HEK293 (cell line): ENCODE results near the gene LDLRAD4.

ENCODE experiments used
- CTCF ChIA-PET: fragments of 350-600 bp; formaldehyde crosslinking; extraction: SDS; loops from one replicate; lab custom pipeline; 2021; ENCODE audit warnings: antibody characterized with exemption; lab: Yijun Ruan, JAX
- POLR2A ChIA-PET: fragments of 300-600 bp; formaldehyde crosslinking; extraction: SDS; loops from one replicate; lab custom pipeline; 2020; ENCODE audit warnings: antibody characterized with exemption, inconsistent platforms; lab: Yijun Ruan, JAX
- H3K27ac ChIP-seq: fragments of 200-500 bp; sonication (Bioruptor generic); 2 replicates; pipeline ENCODE4 v1.5.1; 2014; ENCODE audit warnings: low read depth, low read length, control low read depth, inconsistent platforms; ENCODE audit errors: extremely low read depth
- H3K36me3 ChIP-seq, 2 experiments: fragments of 200-500 bp in 1 of 2; sonication (Bioruptor generic) in 1 of 2; 1 replicate in 1 of 2; 2 replicates in 1 of 2; pipeline ENCODE4 v1.5.1; 2014 to 2017; ENCODE audit warnings: inconsistent platforms in 2 of 2, low read length in 2 of 2; ENCODE audit not compliant: control insufficient read depth in 2 of 2, insufficient read depth in 1 of 2
- H3K4me1 ChIP-seq: fragments of 200-500 bp; sonication (Bioruptor generic); 2 replicates; pipeline ENCODE4 v1.5.1; 2014; ENCODE audit warnings: mild to moderate bottlenecking, low read length, inconsistent platforms; ENCODE audit not compliant: control insufficient read depth, insufficient read depth
- H3K4me3 ChIP-seq: 2 replicates; pipeline ENCODE4 v1.5.1; 2011; ENCODE audit warnings: low read depth, mild to moderate bottlenecking, control low read depth, low read length, moderate library complexity
- H3K9me3 ChIP-seq: fragments of 200-500 bp; sonication (Bioruptor generic); 2 replicates; pipeline ENCODE4 v1.5.1; 2014; ENCODE audit warnings: low read depth, low read length, inconsistent platforms; ENCODE audit not compliant: control insufficient read depth, insufficient read depth
- OSR2 ChIP-seq: fragments of 450-650 bp; formaldehyde crosslinking; IDR thresholded peaks from 2 replicates; pipeline ENCODE4 v1.5.1; 2016; ENCODE audit warnings: missing biosample characterization, missing genetic modification characterization
- YY2 ChIP-seq: fragments of 450-650 bp; formaldehyde crosslinking; IDR thresholded peaks from 2 replicates; pipeline ENCODE4 v1.5.1; 2016; ENCODE audit warnings: missing biosample characterization, missing genetic modification characterization
- ZBTB10 ChIP-seq: fragments of 450-650 bp; formaldehyde crosslinking; IDR thresholded peaks from 2 replicates; pipeline ENCODE4 v1.5.1; 2016; ENCODE audit warnings: missing biosample characterization, missing genetic modification characterization
- ZBTB20 ChIP-seq: fragments of 450-650 bp; formaldehyde crosslinking; IDR thresholded peaks from 2 replicates; pipeline ENCODE4 v1.5.1; 2016; ENCODE audit warnings: missing biosample characterization, missing genetic modification characterization
- ZBTB6 ChIP-seq: fragments of 450-650 bp; formaldehyde crosslinking; IDR thresholded peaks from 2 replicates; pipeline ENCODE4 v1.5.1; 2017; ENCODE audit warnings: missing biosample characterization, missing genetic modification characterization
- ZFP69B ChIP-seq: fragments of 450-650 bp; formaldehyde crosslinking; IDR thresholded peaks from 2 replicates; pipeline ENCODE4 v1.5.1; 2016; ENCODE audit warnings: missing biosample characterization, missing genetic modification characterization
- ZNF19 ChIP-seq: fragments of 450-650 bp; formaldehyde crosslinking; IDR thresholded peaks from 2 replicates; pipeline ENCODE4; 2016; ENCODE audit warnings: missing biosample characterization, missing genetic modification characterization, low read depth
- ZNF202 ChIP-seq: fragments of 450-650 bp; formaldehyde crosslinking; IDR thresholded peaks from 2 replicates; pipeline ENCODE4 v1.5.1; 2016; ENCODE audit warnings: missing biosample characterization, missing genetic modification characterization, borderline replicate concordance
- ZNF24 ChIP-seq: fragments of 450-650 bp; formaldehyde crosslinking; IDR thresholded peaks from 2 replicates; pipeline ENCODE4 v1.5.1; 2016; ENCODE audit warnings: missing biosample characterization, missing genetic modification characterization
- ZNF423 ChIP-seq: fragments of 450-650 bp; formaldehyde crosslinking; IDR thresholded peaks from 2 replicates; pipeline ENCODE4 v1.5.1; 2016; ENCODE audit warnings: missing biosample characterization, missing genetic modification characterization
- ZNF518A ChIP-seq: fragments of 450-650 bp; formaldehyde crosslinking; conservative IDR thresholded peaks from 2 replicates; pipeline ENCODE4 v1.5.1; 2016; ENCODE audit warnings: low read depth, missing biosample characterization, missing genetic modification characterization
- ZNF555 ChIP-seq: fragments of 450-650 bp; formaldehyde crosslinking; conservative IDR thresholded peaks from 2 replicates; pipeline ENCODE4 v1.5.1; 2017; ENCODE audit warnings: missing biosample characterization, mild to moderate bottlenecking, missing genetic modification characterization, inconsistent platforms
- ZNF701 ChIP-seq: fragments of 450-650 bp; formaldehyde crosslinking; IDR thresholded peaks from 2 replicates; pipeline ENCODE4 v1.5.1; 2016; ENCODE audit warnings: missing biosample characterization, missing genetic modification characterization
- ZNF704 ChIP-seq: fragments of 450-650 bp; formaldehyde crosslinking; IDR thresholded peaks from 2 replicates; pipeline ENCODE4 v1.5.1; 2016; ENCODE audit warnings: missing biosample characterization, missing genetic modification characterization
- ZNF76 ChIP-seq: fragments of 450-650 bp; formaldehyde crosslinking; IDR thresholded peaks from 2 replicates; pipeline ENCODE4; 2016; ENCODE audit warnings: low read depth, missing biosample characterization, missing genetic modification characterization, borderline replicate concordance
- ZNF785 ChIP-seq: fragments of 450-650 bp; formaldehyde crosslinking; IDR thresholded peaks from 2 replicates; pipeline ENCODE4 v1.5.1; 2016; ENCODE audit warnings: missing biosample characterization, missing genetic modification characterization
- ZNF791 ChIP-seq: fragments of 450-650 bp; formaldehyde crosslinking; IDR thresholded peaks from 2 replicates; pipeline ENCODE4 v1.5.1; 2016; ENCODE audit warnings: missing biosample characterization, missing genetic modification characterization

The LDLRAD4 gene

GRCh38 chr18:13613099-13613498 lies 394.5 kb downstream of the LDLRAD4 start:
- no peak overlapping the region for H3K4me3 ChIP-seq
- no peaks in the 10 kb centered on the region for H3K36me3 ChIP-seq
- no peak overlapping the region for H3K27ac ChIP-seq
- TF ChIP-seq ZBTB6 (tag by site-specific recombination) (no peak), ZNF704 (tag by site-specific recombination) (no peak), ZNF76 (tag by site-specific recombination) (no peak), ZNF791 (no peak), ZNF202 (tag by site-specific recombination) (no peak), ZNF19 (tag by site-specific recombination) (no peak), ZNF555 (tag by site-specific recombination) (no peak), ZNF701 (tag by site-specific recombination) (no peak), ZBTB20 (no peak), YY2 (tag by site-specific recombination) (no peak), ZFP69B (tag by site-specific recombination) (no peak), ZNF423 (tag by site-specific recombination) (no peak), ZNF24 (tag by site-specific recombination) (no peak), ZNF785 (tag by site-specific recombination) (no peak), ZNF518A (tag by site-specific recombination) (no peak), ZBTB10 (tag by site-specific recombination) (no peak), OSR2 (tag by site-specific recombination) (no peak)
- ChIA-PET POLR2A (no interaction called here), CTCF (interaction anchor here (2.0 kb wide), 1 partner anchor 55 kb away, joined by 5 read pairs; no protein-coding TSS in a partner anchor)
- no peaks in the 10 kb centered on the region for H3K9me3 ChIP-seq
- no peaks in the 10 kb centered on the region for H3K4me1 ChIP-seq
